ELF-1 (cell line): Measurements from ENCODE around the gene VSNL1.
"Not testable (repeated sequence)": the region's sequence is repeated elsewhere in the genome, so short reads cannot be mapped to it uniquely, and the experiment has no call there.

Source experiments
- DNase-seq: peaks from one replicate; pipeline ENCODE4 v3.0.0-alpha.2; 2016; ENCODE audit warnings: low read depth, low spot score

Gene VSNL1

GRCh38 chr2:17542471-17542870, 2.0 kb downstream of the VSNL1 start:
- DNase-seq = no peak

DNA sequence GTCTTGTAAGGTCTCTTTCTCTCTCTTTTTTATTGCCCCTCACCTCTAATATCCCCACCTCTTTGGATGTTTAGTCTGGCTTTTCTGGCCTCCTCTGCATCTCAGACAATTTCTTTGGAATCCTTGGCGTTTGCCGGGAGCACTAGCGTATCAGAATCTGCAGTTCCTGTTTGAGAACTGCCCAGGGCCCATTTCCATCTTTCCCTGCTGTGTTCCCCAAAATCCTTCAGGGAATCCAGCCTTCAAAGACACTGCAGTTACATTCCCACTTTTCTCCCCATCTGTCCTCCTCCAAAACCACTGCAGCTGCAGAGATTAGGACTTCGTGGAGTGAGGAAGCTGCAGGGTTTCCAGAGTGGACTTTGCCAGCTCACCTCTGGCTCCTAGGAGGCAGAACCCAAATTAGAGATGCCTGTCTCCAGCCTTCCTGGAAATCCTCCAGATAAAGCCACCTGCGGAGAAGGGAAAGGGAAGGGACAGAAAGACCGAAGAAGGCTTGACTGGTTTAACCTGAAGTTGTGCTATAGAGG, 2.7 kb downstream of the VSNL1 start:
- DNase-seq = peak; percentile 68

DNA sequence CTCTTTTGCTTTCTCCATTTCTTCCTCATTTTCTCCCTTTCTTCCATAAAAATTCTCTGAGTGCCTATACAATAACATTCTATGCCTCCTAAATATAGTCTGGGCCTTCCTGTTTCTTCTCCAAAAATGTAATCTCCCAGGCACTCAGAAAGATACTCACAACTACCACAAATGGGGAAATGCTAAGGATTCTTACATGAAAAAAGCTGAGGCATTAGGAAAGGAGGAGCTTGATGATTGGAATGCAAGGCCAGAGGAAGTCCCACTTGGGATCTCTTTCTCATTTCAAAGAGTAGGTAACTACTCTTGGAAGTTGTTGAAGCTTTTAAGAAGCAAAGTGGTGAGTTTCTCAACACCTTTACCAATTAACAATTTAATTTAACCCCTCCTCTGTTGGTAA, 3.4 kb downstream of the VSNL1 start:
- DNase-seq = peak; percentile 22

DNA sequence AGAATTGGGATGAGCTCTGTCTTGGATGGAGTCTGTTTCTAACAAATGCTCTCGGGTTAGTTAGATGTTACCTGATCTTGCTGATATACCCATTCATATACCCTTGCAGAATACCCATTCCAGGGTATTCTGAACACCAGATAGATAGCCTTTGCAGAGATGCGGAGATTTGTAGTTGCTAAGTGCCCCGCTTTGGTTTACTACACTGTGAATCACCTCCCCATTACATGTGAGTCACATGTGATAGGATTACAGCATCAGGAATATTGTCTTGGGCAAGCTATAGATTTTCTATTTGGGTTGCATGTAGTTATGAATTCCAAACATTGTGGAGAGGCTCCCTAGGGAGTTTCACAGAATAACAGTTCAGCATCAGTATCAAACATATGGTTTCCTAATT, 3.8 kb downstream of the VSNL1 start:
- DNase-seq = no peak

DNA sequence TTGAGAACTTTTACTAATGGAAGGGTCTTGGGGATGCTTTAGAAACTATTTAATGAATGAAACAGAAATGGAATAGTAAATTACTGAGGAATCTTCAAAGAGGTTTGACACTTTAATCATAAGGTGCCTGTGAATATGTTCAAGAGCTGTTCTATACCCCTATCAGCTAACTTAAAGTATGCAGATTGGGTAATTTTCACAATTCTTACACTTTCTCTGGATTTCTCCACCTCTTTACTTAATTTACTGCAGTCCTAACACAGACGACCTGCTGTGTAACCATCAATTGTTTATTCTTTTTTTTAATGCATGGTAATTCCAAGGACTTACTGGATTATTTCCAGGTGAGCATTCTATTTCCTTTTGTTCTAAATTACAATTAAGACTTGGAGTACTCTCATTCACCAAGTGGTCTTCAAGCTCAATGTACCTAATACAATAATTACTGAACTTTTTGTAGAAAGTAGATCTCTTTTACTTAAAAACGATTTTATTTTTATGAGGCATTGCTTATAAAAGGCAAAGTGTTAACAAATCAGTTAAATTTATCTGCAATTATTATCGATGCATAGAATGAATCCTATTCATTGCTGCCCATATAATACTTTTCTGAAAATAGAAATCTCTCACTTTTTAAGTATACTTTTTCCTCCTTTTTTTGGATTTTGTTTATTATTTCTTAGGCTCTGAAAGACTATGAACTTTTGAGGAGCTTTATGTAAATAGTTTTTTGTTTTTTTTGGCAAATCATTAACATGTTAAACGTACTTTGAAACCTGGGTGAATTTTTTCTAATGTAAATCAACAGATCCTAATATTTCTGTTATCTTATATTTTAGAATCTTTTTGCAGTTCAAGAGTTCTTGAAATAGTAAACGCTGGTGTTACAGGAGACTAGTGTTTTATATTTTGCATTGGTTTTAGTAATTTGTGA, 5.5 kb downstream of the VSNL1 start:
- no peak for DNase-seq

GRCh38 chr2:17547237-17547636, 6.7 kb downstream of the VSNL1 start:
- no peak for DNase-seq

DNA sequence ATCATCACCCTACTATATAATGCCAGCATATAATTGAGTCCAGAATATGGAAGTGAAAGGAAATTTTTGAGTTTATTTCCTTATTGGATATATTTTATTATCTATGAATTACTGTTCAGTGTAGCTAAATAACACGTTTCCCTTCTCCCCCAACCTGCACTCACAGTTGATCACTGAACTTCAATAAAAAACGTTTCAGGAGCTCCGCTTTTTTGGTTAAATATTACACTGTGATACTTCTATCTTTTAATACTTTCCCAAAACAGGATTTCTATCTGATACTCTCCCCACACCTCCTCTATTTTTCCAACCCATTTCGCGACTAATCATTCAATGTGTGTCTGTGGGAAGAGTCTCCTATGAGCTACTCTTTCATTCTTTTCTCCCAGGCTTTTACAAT, 7.2 kb downstream of the VSNL1 start:
- DNase-seq = no peak

DNA sequence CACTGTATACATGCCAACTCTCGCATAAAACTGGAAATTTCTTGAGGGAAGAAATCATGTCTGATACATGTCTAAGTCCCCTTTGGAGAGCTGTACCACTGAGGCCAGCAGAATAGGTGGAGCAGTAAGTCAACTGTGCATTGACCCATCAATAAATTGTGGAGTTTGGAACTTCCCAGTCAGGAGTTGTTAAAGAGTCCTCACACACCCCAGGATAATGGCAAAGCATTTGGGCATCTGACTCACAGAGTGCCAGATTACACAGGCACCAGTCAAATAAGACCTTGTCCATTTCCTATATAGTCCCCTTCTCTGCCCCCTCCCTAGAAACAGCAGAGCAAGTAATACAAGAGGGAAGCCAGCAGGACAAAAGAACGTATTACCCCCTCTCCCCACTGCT, 10.4 kb downstream of the VSNL1 start:
- DNase-seq = no peak

GRCh38 chr2:17555150-17555549, 14.7 kb downstream of the VSNL1 start:
- no peak for DNase-seq

DNA sequence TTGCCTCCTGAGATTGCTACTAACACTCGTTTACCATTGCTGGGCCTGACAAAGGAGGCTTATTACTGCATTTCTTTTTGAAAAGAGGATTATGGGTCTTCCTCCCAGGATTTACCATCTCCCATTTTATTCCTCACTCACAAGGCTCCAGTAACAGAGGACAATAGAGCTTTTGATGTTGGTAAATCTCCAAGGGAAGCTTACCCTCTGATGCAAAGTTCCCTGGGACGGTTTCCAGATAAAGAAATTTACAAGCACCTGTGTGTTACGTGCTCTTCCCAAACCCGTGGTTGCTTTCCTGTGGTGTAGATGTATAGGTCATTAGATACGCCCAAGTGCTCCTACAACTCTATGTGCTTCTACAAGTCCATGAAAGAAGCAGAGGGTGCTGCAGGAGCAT, 17.1 kb downstream of the VSNL1 start:
- no peak for DNase-seq

- DNase-seq = no peak
Observed at GRCh38 chr2:17558053-17558452, 17.6 kb downstream of the VSNL1 start.

- no peak for DNase-seq
Observed at GRCh38 chr2:17558878-17559277, 18.4 kb downstream of the VSNL1 start.

DNA sequence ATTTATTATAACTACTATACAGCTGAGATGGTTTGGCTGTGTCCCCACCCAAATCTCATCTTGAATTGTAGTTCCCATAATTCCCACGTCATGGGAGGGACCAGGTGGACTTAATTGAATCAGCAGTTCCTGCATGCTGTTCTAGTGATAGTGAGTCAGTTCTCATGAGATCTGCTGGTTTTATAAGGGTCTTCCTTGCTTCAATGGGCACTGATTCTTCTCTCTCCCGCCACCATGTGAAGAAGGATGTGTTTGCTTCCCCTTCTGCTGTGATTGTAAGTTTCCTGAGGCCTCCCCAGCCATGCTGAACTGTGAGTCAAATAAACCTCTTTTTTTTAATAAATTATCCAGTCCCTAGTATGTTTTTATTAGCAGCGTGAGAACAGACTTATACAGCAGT, 25.2 kb downstream of the VSNL1 start:
- DNase-seq = not testable (repeated sequence)

DNA sequence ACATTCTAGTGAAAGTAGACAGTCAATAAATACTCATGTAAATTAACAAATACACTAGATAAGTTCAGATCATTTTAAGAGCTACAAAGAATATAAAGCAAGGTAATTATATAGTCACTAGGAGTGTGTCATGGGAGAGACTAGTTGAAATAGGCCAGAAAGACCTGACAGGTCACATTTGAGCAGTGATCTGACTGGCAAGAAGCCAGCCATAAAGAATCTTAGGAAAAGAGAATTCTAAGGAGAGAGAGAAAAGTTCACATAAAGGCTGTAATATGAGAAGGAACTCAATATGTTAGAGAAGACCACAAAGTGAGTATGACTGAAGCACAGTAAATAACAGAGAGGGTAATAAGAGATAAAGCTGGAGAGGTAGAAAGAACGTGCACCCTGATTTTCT, 31.2 kb downstream of the VSNL1 start:
- DNase-seq = no peak

- DNase-seq = no peak
Observed at GRCh38 chr2:17573085-17573803, 32.7 kb downstream of the VSNL1 start.

GRCh38 chr2:17573804-17574175, 33.3 kb downstream of the VSNL1 start:
- DNase-seq = no peak

GRCh38 chr2:17574406-17575073, 34.0 kb downstream of the VSNL1 start:
- no peak for DNase-seq

DNA sequence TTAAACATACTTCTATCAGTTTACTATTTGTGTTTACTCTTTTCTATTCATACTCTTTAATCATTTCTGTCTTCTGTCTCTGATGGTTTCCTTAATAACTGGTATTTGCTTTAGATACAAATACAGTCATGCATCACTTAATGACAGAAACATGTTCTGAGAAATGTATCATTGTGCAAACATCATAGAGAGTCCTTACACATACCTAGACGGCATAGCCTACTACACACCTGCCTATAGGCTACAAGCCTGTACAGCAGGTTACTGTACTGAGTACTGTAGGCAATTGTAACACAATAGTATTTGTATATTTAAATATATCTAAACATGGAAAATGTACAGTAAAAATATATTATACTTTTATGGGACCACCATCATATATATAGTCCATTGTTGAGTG, 36.3 kb downstream of the VSNL1 start:
- DNase-seq = no peak

GRCh38 chr2:17578466-17578928, 38.0 kb downstream of the VSNL1 start:
- peak; percentile 10 for DNase-seq

DNA sequence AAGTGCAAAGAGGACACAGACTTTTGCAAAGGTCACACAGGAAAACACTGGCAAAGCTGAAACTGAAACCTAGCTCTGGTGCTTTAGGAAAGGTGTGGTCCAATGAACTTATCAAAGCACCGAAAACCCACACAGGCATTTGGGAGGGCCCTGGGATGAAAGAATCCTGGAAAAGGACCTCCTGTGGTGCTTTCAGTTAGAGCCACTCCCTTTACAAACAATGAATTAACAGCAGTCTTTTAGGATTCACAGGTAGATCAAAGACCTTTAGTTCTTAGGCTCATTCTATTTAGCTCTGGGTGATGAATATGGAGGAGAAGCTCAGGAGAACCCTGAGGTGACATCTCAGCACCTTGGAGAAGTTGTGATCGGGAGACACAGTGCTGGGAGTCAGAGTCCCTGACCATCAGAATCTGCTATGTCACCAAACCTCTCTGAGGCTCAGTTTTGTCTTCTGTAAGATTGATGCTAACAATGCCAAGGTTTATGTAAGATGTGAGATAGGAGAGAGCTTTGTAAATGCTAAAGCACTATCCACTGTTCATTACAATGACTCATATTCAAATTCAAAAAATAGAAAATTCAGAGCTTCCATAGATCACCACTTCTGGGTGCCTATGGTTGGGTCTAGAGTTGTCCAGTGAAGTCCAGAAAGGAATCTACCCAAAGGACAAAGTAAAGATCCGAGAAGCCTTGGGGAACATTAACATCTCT, 39.3 kb downstream of the VSNL1 start:
- peak; percentile 84 for DNase-seq

DNA sequence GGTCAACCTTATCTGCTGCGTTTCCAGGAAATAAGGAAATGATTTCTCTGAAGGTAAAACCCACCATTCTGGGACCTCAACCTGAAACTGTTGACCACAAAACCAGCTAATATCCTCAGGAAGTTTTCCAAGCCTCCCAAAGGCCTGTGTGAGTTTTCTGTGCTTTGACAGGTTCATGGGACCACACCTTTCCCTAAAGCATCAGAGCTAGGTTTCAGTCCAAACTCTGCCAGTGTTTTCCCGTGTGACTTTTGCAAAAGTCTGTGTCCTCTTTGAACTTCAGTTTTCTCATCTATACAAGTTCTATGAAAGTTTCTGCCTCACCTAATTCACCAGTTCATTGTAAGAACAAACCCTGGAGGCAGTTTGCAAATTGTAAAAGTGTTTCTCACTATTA, 39.8 kb downstream of the VSNL1 start:
- DNase-seq = no peak
